Skin of body (tissue), 1 donor: ENCODE results near the gene NAXE. TPM values are rescaled to one million over a fixed set of nuclear protein-coding genes. Genes with fewer than 3 reads are reported as not detected.

Experiments used
- total RNA-seq: library from RNA; depleted of rRNA; stranded (reverse); fragments of >200 nt; gene quantifications from one replicate; pipeline ENCODE4 v1.2.3, GENCODE V29; 2014

Gene NAXE
- total RNA-seq, 1 donor from 2014 or later = 26.1 TPM

Other genes with a start within 250 kb of the NAXE start
- 2.1 TPM for gene RHBG, start 222.6 kb upstream of the NAXE start, total RNA-seq
- gene MEF2D, start 91.0 kb upstream of the NAXE start, total RNA-seq = 11.2 TPM
- gene IQGAP3, start 19.2 kb upstream of the NAXE start, total RNA-seq = 8.6 TPM
- not detected for gene TTC24, start 12.1 kb upstream of the NAXE start, total RNA-seq
- gene GPATCH4, start 9.7 kb downstream of the NAXE start, total RNA-seq = 8.7 TPM
- gene HAPLN2, start 27.6 kb downstream of the NAXE start, total RNA-seq = 0.20 TPM
- gene BCAN, start 50.3 kb downstream of the NAXE start, total RNA-seq = 2.1 TPM
- 54.7 TPM for gene NES, start 85.6 kb downstream of the NAXE start, total RNA-seq
- gene CRABP2, start 113.8 kb downstream of the NAXE start, total RNA-seq = 72.5 TPM
- 13.1 TPM for gene METTL25B, start 136.7 kb downstream of the NAXE start, total RNA-seq
- 6.6 TPM for gene ISG20L2, start 137.0 kb downstream of the NAXE start, total RNA-seq
- gene MRPL24, start 149.3 kb downstream of the NAXE start, total RNA-seq = 35.5 TPM
- gene HDGF, start 159.9 kb downstream of the NAXE start, total RNA-seq = 89.2 TPM
- 25.8 TPM for gene PRCC, start 175.8 kb downstream of the NAXE start, total RNA-seq
- 0.89 TPM for gene SH2D2A, start 225.1 kb downstream of the NAXE start, total RNA-seq